ENCODE measurements around the gene NUP210L.

- no peak for TF ChIP-seq ZNF274 (IDR thresholded peaks at IDR 0.05; ENCODE audit: low read depth, low read length)
- no peak for TF ChIP-seq YY1 (IDR thresholded peaks at IDR 0.05; ENCODE audit: insufficient read depth, insufficient read length)
These were observed 195.4 kb downstream of the NUP210L start for GRCh38 chr1:153959454-153959853.

Measured in NT2/D1 (cell line).